SK-N-SH treated with all-trans-retinoic acid at 6 μM for 48 hours (cell line): ENCODE data around the gene MMP13.

Experiments
- ATAC-seq: fragments of 200-7000 bp; cut with Tn5 transposase; 3 replicates; pipeline ENCODE4 v1.9.1; 2020; ENCODE audit warnings: mild to moderate bottlenecking, moderate library complexity
- ARNTL ChIP-seq: fragments of 450-650 bp; formaldehyde crosslinking; IDR thresholded peaks from 2 replicates; pipeline ENCODE4 v1.5.0; 2020; ENCODE audit warnings: low read depth, mild to moderate bottlenecking, moderate library complexity, borderline replicate concordance
- BACH2 ChIP-seq: fragments of 250-450 bp; sonication (Bioruptor Pico); IDR thresholded peaks from 2 replicates; pipeline ENCODE4 v1.9.0; 2021; ENCODE audit warnings: mild to moderate bottlenecking, borderline replicate concordance
- CREB5 ChIP-seq: fragments of 250-450 bp; sonication (Bioruptor Pico); IDR thresholded peaks from 2 replicates; pipeline ENCODE4 v1.5.1; 2020; ENCODE audit warnings: low read depth, mild to moderate bottlenecking, moderate library complexity
- CSDC2 ChIP-seq: fragments of 250-450 bp; sonication (Bioruptor Pico); IDR thresholded peaks from 2 replicates; pipeline ENCODE4 v1.5.0; 2020; ENCODE audit warnings: mild to moderate bottlenecking, moderate library complexity
- ESRRG ChIP-seq: fragments of 250-450 bp; sonication (Bioruptor Pico); IDR thresholded peaks from 2 replicates; pipeline ENCODE4 v1.6.1; 2021; ENCODE audit warnings: mild to moderate bottlenecking
- GLIS3 ChIP-seq: fragments of 250-450 bp; sonication (Bioruptor Pico); IDR thresholded peaks from 2 replicates; pipeline ENCODE4 v1.5.0; 2020; ENCODE audit warnings: mild to moderate bottlenecking, moderate library complexity
- ISL1 ChIP-seq: fragments of 250-450 bp; sonication (Bioruptor Pico); IDR thresholded peaks from 2 replicates; pipeline ENCODE4 v2.1.2; 2022; ENCODE audit warnings: mild to moderate bottlenecking, moderate library complexity
- OSR1 ChIP-seq: fragments of 250-450 bp; sonication (Bioruptor Pico); IDR thresholded peaks from 2 replicates; pipeline ENCODE4 v1.8.0; 2022; ENCODE audit warnings: moderate library complexity, mild to moderate bottlenecking, inconsistent platforms
- PATZ1 ChIP-seq: fragments of 250-450 bp; sonication (Bioruptor Pico); IDR thresholded peaks from 2 replicates; pipeline ENCODE4 v1.8.0; 2020; ENCODE audit warnings: mild to moderate bottlenecking, moderate library complexity, borderline replicate concordance
- POU6F1 ChIP-seq: fragments of 250-450 bp; sonication (Bioruptor Pico); IDR thresholded peaks from 2 replicates; pipeline ENCODE4 v1.8.0; 2021; ENCODE audit warnings: low read depth, mild to moderate bottlenecking, moderate library complexity, borderline replicate concordance
- RARB ChIP-seq: fragments of 250-450 bp; sonication (Bioruptor Pico); IDR thresholded peaks from 2 replicates; pipeline ENCODE4 v1.8.0; 2021; ENCODE audit warnings: mild to moderate bottlenecking, moderate library complexity
- SNAI2 ChIP-seq: fragments of 250-450 bp; sonication (Bioruptor Pico); IDR thresholded peaks from 2 replicates; pipeline ENCODE4 v1.5.0; 2020; ENCODE audit warnings: mild to moderate bottlenecking, moderate library complexity
- TCF4 ChIP-seq: fragments of 250-450 bp; sonication (Bioruptor Pico); IDR thresholded peaks from 2 replicates; pipeline ENCODE4 v1.8.0; 2021; ENCODE audit warnings: mild to moderate bottlenecking, moderate library complexity, borderline replicate concordance
- TOX ChIP-seq: fragments of 250-450 bp; sonication (Bioruptor Pico); IDR thresholded peaks from 2 replicates; pipeline ENCODE4 v1.8.0; 2021; ENCODE audit warnings: mild to moderate bottlenecking, moderate library complexity, borderline replicate concordance
- TSHZ2 ChIP-seq: fragments of 250-450 bp; sonication (Bioruptor Pico); IDR thresholded peaks from 2 replicates; pipeline ENCODE4 v1.5.0; 2020; ENCODE audit warnings: mild to moderate bottlenecking, moderate library complexity
- ZC3H10 ChIP-seq: fragments of 250-450 bp; sonication (Bioruptor Pico); IDR thresholded peaks from 2 replicates; pipeline ENCODE4 v1.5.1; 2021; ENCODE audit warnings: mild to moderate bottlenecking, moderate library complexity
- ZFP3 ChIP-seq: fragments of 250-450 bp; sonication (Bioruptor Pico); IDR thresholded peaks from 2 replicates; pipeline ENCODE4 v1.5.0; 2020; ENCODE audit warnings: mild to moderate bottlenecking, moderate library complexity
- ZFP30 ChIP-seq: fragments of 450-650 bp; formaldehyde crosslinking; IDR thresholded peaks from 2 replicates; pipeline ENCODE4 v1.5.0; 2022; ENCODE audit warnings: mild to moderate bottlenecking, moderate library complexity
- ZNF565 ChIP-seq: fragments of 450-650 bp; formaldehyde crosslinking; conservative IDR thresholded peaks from 2 replicates; pipeline ENCODE4 v1.5.0; 2020; ENCODE audit warnings: low read depth, mild to moderate bottlenecking, moderate library complexity
- ZNF70 ChIP-seq: fragments of 450-650 bp; formaldehyde crosslinking; IDR thresholded peaks from 2 replicates; pipeline ENCODE4 v1.5.0; 2020; ENCODE audit warnings: mild to moderate bottlenecking, moderate library complexity

Gene MMP13

GRCh38 chr11:102925988-102926387 lies 29.5 kb downstream of the MMP13 start:
- no peak for ATAC-seq
- TF ChIP-seq ISL1 (CRISPR knock-in tag) (no peak), TCF4 (CRISPR knock-in tag) (no peak), ZC3H10 (no peak), GLIS3 (CRISPR knock-in tag) (no peak), ZNF70 (CRISPR knock-in tag) (no peak), POU6F1 (CRISPR knock-in tag) (no peak), BACH2 (no peak), PATZ1 (no peak), RARB (no peak), ESRRG (no peak), ARNTL (no peak), TOX (no peak), SNAI2 (CRISPR knock-in tag) (no peak)

DNA sequence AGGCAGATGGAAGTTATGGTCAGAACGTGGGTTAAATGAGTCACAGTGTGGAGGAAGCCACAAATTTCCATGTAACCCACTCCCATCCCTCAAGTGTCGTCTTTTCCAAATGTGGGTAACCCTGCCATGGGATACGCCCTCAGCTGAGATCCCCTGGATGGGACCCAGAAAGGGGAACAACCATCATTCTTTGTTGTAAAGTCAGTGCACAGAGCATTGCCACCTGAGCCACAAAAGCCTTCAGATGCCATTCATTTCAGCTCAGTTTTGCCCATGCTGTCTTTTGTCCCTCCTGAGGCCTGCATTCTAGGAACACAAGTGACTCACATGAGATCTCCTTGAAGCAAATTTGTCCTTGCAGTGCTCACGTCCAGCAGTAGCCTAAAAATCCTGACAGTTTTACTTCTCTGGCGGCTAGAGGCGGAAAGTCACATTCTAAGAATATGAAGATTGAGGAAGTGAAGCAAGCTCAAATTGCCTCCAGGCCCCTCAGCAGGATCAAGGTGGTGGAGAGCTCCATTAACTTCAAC lies 30.6 kb downstream of the MMP13 start:
- TF ChIP-seq RARB (no peak), OSR1 (CRISPR knock-in tag) (no peak), TCF4 (CRISPR knock-in tag) (no peak), CSDC2 (CRISPR knock-in tag) (no peak), ARNTL (no peak), BACH2 (no peak), SNAI2 (CRISPR knock-in tag) (no peak), ZNF565 (no peak), POU6F1 (CRISPR knock-in tag) (no peak), ZNF70 (CRISPR knock-in tag) (no peak), ZFP30 (no peak), TSHZ2 (no peak)
- ATAC-seq = no peak

DNA sequence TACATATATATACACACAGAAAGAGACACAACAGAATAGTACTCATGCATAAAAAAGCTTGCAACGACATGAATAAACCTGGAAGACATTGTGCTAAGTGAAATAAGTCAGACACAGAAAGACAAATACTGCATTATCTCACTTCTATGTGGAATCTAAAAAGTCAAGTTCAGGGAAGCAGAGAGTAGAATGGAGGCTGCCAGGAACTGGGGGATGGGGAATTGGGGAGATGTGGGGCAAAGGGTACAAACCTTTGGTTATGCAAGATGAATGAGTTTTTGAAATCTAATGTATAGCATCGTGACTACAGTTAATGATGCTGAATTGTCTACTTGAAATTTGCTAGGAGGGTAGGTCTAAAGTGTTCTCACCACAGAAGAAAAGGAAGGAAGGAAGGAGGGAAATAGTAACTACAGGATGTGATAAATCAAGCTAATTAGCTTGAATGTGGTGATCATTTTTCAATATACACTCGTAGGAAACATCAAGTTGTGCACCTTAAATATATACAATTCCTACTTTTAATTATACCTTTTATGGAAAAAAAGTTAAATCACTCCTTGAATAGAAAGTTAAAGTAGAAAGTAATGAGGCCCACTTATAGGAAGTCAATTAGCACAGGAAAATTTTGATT lies 33.8 kb downstream of the MMP13 start:
- TF ChIP-seq CSDC2 (CRISPR knock-in tag) (no peak), POU6F1 (CRISPR knock-in tag) (no peak), SNAI2 (CRISPR knock-in tag) (no peak), ARNTL (no peak)
- no peak for ATAC-seq

DNA sequence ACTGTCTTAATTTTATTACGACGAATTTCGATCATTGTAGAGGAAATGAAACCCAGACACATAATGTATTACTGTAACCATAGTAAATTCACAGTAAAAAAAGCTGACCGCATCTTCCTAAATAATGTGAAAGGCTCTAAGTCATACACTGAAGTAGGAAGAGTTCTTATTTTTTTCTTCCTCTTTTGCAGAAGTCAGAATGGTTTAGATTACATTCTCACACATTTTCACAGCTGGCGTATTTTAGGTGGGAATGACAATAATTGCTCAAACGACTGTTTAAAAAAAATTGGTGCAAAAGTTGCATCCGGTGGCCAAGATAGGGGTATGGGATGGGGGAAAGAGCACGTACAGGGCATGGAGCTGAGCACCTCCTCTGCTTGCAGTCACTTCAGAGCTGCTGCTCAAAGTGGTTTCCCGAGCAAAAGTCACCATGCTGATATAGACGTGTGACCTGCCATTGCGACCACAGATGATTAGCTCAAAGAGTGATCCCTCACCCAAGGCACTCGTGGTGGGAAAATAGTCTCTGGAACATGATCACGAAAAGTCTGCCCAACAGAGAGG lies 35.3 kb downstream of the MMP13 start:
- ATAC-seq = peak; percentile 40; the same call in 1 of the 3 replicates
- TF ChIP-seq PATZ1 (no peak), ZC3H10 (no peak), CSDC2 (CRISPR knock-in tag) (no peak), CREB5 (no peak), ZNF70 (CRISPR knock-in tag) (no peak), BACH2 (no peak), ZFP3 (no peak), ARNTL (no peak), RARB (no peak)
